Pancreas (tissue), 10 donors: ENCODE measurements around the gene POU1F1. TPM values are rescaled to one million over a fixed set of nuclear protein-coding genes. Genes with fewer than 3 reads are reported as not detected.

ENCODE experiments used
- ATAC-seq, 4 donors: fragments of 200-7000 bp; cut with Tn5 transposase; one replicate each; pipeline versions ENCODE4 v1.8.0 to v1.9.1; 2020; ENCODE audit warnings: mild to moderate bottlenecking in 4 of 4, moderate library complexity in 4 of 4
- DNase-seq, 6 donors: peaks; one replicate each; pipeline ENCODE4 v3.0.0-alpha.2; 2020
- FAIRE-seq: peaks from 2 replicates; lab custom pipeline; 2012; peaks lifted over from hg19 to GRCh38; lab: Jason Lieb, UNC
- H3K27ac ChIP-seq, 4 donors: fragments of 200-600 bp; sonication (generic); 1 replicate in 3 of 4; 2 replicates in 1 of 4; pipeline versions ENCODE4 v1.5.0 to v1.8.0; 2020
- H3K27me3 ChIP-seq, 4 donors: fragments of 200-600 bp; one replicate each; pipeline ENCODE4 v1.8.0; 2021
- H3K36me3 ChIP-seq, 3 donors: fragments of 200-600 bp; sonication (generic) in 1 of 3; one replicate each; pipeline versions ENCODE4 v1.5.0 to v1.8.0; 2020 to 2021
- H3K4me1 ChIP-seq, 3 donors: fragments of 200-600 bp; one replicate each; pipeline ENCODE4 v1.8.0; 2021
- H3K4me3 ChIP-seq, 4 donors: fragments of 200-600 bp; sonication (generic) in 2 of 4; one replicate each; pipeline versions ENCODE4 v1.5.0 to v1.8.0; 2020 to 2021
- H3K9me3 ChIP-seq, 4 donors: fragments of 200-600 bp; one replicate each; pipeline ENCODE4 v1.8.0; 2021
- CTCF ChIP-seq, 4 donors: fragments of 200-600 bp; sonication (generic) in 3 of 4; IDR thresholded peaks; one replicate each; pipeline versions ENCODE4 v1.5.0 to v1.8.0; 2021; ENCODE audit warnings: antibody characterized with exemption in 4 of 4
- WGBS, 2 donors: extraction: QIAGEN DNeasy Blood & Tissue Kit; methylation state at CpG; one replicate each; pipeline ENCODE4 v1.1.7; 2013; 5-methylcytosine and 5-hydroxymethylcytosine counted together
- intact Hi-C, 3 donors: fragments of 100-400 bp; cut with DNase I; formaldehyde crosslinking; loops; one replicate each; pipeline versions ENCODE4 v1.11.1 to v1.14.2; 2022
- polyA plus RNA-seq, 2 donors: library from polyadenylated mRNA; stranded (reverse); fragments of 200-250 nt; gene quantifications; one replicate each; pipeline ENCODE4 v1.2.3, GENCODE V29; 2013
- total RNA-seq, 6 donors: library from RNA; stranded (reverse); fragmentation: NEBNext Ultra II Directional in 4 of 6; extraction: Animal tissue kit (Norgen Biotek cat#: 25700) in 4 of 6; gene quantifications; one replicate each; pipeline versions ENCODE4 v1.2.1 to v1.2.4, GENCODE V29; 2021 to 2023
- donor health status: healthy with polysubstance abuse.
- donor health status: DM: no; HTN: no; CAD: no; lungs with moderate emphysema.
- donor health status: DM: no; HTN: no; CAD: no.
- donor health status: control.
- donor health status: control.
- donor health status: Bipolar disorder and iron deficiency.
- donor health status: DM: yes; HTN: yes; CAD: no.
- donor health status: DM: no; HTN: no; CAD: no.
- donor health status: DM: no; HTN: no; CAD: no.
- donor health status: DM: yes; HTN: yes; CAD: no.

POU1F1 gene
- total RNA-seq (not detected), polyA plus RNA-seq (not detected)

- no peak for TF ChIP-seq CTCF (IDR thresholded peaks at IDR 0.05)
- WGBS, 2 donors, result 83 to 92% methylated on average over 6 of the region's 6 CpGs
- ATAC-seq, result no peak
- no peaks in the 10 kb centered on the region for H3K27me3 ChIP-seq
- no peak for FAIRE-seq
- H3K4me3 ChIP-seq, result no peak within 1 kb of the TSS
- no peaks in the 10 kb centered on the region for H3K36me3 ChIP-seq
- DNase-seq, result no peak
- no peaks in the 10 kb centered on the region for H3K9me3 ChIP-seq
- peaks cover 0 to 6% (median 4%) of the 10 kb centered on the region in 3 donors for H3K4me1 ChIP-seq
- intact Hi-C loops, result no loop called here
- no peak within 1 kb of the TSS for H3K27ac ChIP-seq
Measured at GRCh38 chr3:87276484-87276883, at the start of gene POU1F1. Gene POU1F1 (minus strand): TSS chr3:87276584. CDS start chr3:87276462, 122 bp downstream.

GRCh38 chr3:87324609-87325008, 48.2 kb upstream of the POU1F1 start:
- WGBS, 2 donors, result 68 to 70% methylated on average over 1 of the region's 1 CpG
- no peak for FAIRE-seq

GRCh38 chr3:87320756-87321626, 44.6 kb upstream of the POU1F1 start:
- intact Hi-C loops, result no loop called here
- H3K27ac ChIP-seq, result no peak overlapping the region
- FAIRE-seq (no peak), DNase-seq (no peak), ATAC-seq (no peak)
- WGBS, 2 donors, result 68 to 76% methylated on average over 7 of the region's 7 CpGs
- TF ChIP-seq CTCF (IDR thresholded peaks at IDR 0.05), result no peak
- H3K36me3 ChIP-seq, result no peaks in the 10 kb centered on the region
- H3K9me3 ChIP-seq, result peaks cover 0 to 2% (median 0%) of the 10 kb centered on the region in 4 donors
- peaks cover 11 to 30% (median 11%) of the 10 kb centered on the region in 3 donors for H3K4me1 ChIP-seq
- no peaks in the 10 kb centered on the region for H3K27me3 ChIP-seq
- no peak overlapping the region for H3K4me3 ChIP-seq

More at GRCh38 chr3:87324609-87325008, 48.2 kb upstream of the POU1F1 start:
- intact Hi-C loops, result no loop called here
- H3K36me3 ChIP-seq, result no peaks in the 10 kb centered on the region
- DNase-seq, result no peak
- H3K27me3 ChIP-seq, result no peaks in the 10 kb centered on the region
- no peak overlapping the region for H3K27ac ChIP-seq
- H3K4me3 ChIP-seq, result no peak overlapping the region
- no peaks in the 10 kb centered on the region for H3K9me3 ChIP-seq
- no peak for TF ChIP-seq CTCF (IDR thresholded peaks at IDR 0.05)
- no peak for ATAC-seq
- peaks cover 0 to 5% (median 4%) of the 10 kb centered on the region in 3 donors for H3K4me1 ChIP-seq

- Histone ChIP-seq H3K4me3 (no peak overlapping the region), H3K27me3 (no peaks in the 10 kb centered on the region), H3K36me3 (no peaks in the 10 kb centered on the region), H3K27ac (peak overlapping the region in 2 of 4 donors; percentile 13 to 53), H3K9me3 (peaks cover 0 to 2% (median 0%) of the 10 kb centered on the region in 4 donors), H3K4me1 (peaks cover 11 to 30% (median 11%) of the 10 kb centered on the region in 3 donors)
- intact Hi-C loops, result no loop called here
- no peak for TF ChIP-seq CTCF (IDR thresholded peaks at IDR 0.05)
- DNase-seq (no peak), FAIRE-seq (no peak), ATAC-seq (peak; percentile 78 to 84 (median 82))
- 10 to 12% methylated on average over 2 of the region's 2 CpGs for WGBS, 2 donors
Measured at GRCh38 chr3:87318617-87319021, 42.2 kb upstream of the POU1F1 start.

- no peak for TF ChIP-seq CTCF (IDR thresholded peaks at IDR 0.05)
- no peak for ATAC-seq
- H3K4me3 ChIP-seq, result no peak overlapping the region
- no peak for FAIRE-seq
- H3K36me3 ChIP-seq, result no peaks in the 10 kb centered on the region
- H3K27me3 ChIP-seq, result no peaks in the 10 kb centered on the region
- H3K9me3 ChIP-seq, result peaks cover 0 to 2% (median 0%) of the 10 kb centered on the region in 4 donors
- intact Hi-C loops, result no loop called here
- peaks cover 11 to 30% (median 11%) of the 10 kb centered on the region in 3 donors for H3K4me1 ChIP-seq
- peak overlapping the region in 1 of 4 donors; percentile 53 for H3K27ac ChIP-seq
- DNase-seq, result no peak
- WGBS, 2 donors, result 65 to 78% methylated on average over 4 of the region's 4 CpGs
Measured at GRCh38 chr3:87317779-87318178, 41.4 kb upstream of the POU1F1 start.
